Sciatic nerve (tissue), 2 donors: Measurements from ENCODE around the gene RNLS. TPM values are rescaled to one million over a fixed set of nuclear protein-coding genes. Genes with fewer than 3 reads are reported as not detected.
A peak's percentile ranks its signal among the peaks of the same experiment; 100 is the strongest.

Source experiments
- ATAC-seq: fragments of 200-7000 bp; cut with Tn5 transposase; one replicate; pipeline ENCODE4 v1.9.1; 2020; ENCODE audit warnings: mild to moderate bottlenecking, moderate library complexity
- DNase-seq: peaks from one replicate; pipeline ENCODE4 v3.0.0-alpha.2; 2020; ENCODE audit warnings: low spot score
- intact Hi-C: fragments of 100-400 bp; cut with DNase I; formaldehyde crosslinking; loops from one replicate; pipeline ENCODE4 v1.14.2; 2022
- total RNA-seq: library from RNA; stranded (reverse); fragmentation: NEBNext Ultra II Directional; extraction: Animal tissue kit (Norgen Biotek cat#: 25700); gene quantifications from one replicate; pipeline ENCODE4 v1.2.1, GENCODE V29; 2021
- donor health status: DM: no; HTN: no; CAD: no.
- donor health status: DM: no; HTN: no; CAD: no.

The RNLS gene
- total RNA-seq, 1 donor from 2014 or later: 5.5 TPM

- ATAC-seq (no peak), DNase-seq (no peak)
- intact Hi-C loops: no loop called here
Measured at GRCh38 chr10:88555190-88555908, 27.8 kb downstream of the RNLS start.

GRCh38 chr10:88553116-88553752 lies 29.9 kb downstream of the RNLS start:
- intact Hi-C loops: no loop called here
- DNase-seq: no peak
- ATAC-seq: peak; percentile 94

GRCh38 chr10:88551246-88551645 lies 31.9 kb downstream of the RNLS start:
- intact Hi-C loops: no loop called here
- DNase-seq: no peak
- no peak for ATAC-seq

GRCh38 chr10:88546497-88546896 lies 36.6 kb downstream of the RNLS start:
- peak; percentile 62 for ATAC-seq
- intact Hi-C loops: loop anchor here (5.0 kb wide), 1 partner anchor 694 kb away; no protein-coding TSS in a partner anchor

GRCh38 chr10:88545359-88545758 lies 37.8 kb downstream of the RNLS start:
- intact Hi-C loops: loop anchor here (5.0 kb wide), 1 partner anchor 693 kb away; no protein-coding TSS in a partner anchor
- no peak for DNase-seq
- ATAC-seq: no peak

More at GRCh38 chr10:88546497-88546896, 36.6 kb downstream of the RNLS start:
- DNase-seq: no peak

GRCh38 chr10:88544140-88544870 lies 38.8 kb downstream of the RNLS start:
- DNase-seq (no peak), ATAC-seq (no peak)
- intact Hi-C loops: no loop called here

- ATAC-seq (no peak), DNase-seq (no peak)
- intact Hi-C loops: no loop called here
Measured at GRCh38 chr10:88542522-88542921, 40.6 kb downstream of the RNLS start.

GRCh38 chr10:88541116-88541626 lies 41.9 kb downstream of the RNLS start:
- intact Hi-C loops: no loop called here
- ATAC-seq: peak; percentile 91
- DNase-seq: no peak

DNA sequence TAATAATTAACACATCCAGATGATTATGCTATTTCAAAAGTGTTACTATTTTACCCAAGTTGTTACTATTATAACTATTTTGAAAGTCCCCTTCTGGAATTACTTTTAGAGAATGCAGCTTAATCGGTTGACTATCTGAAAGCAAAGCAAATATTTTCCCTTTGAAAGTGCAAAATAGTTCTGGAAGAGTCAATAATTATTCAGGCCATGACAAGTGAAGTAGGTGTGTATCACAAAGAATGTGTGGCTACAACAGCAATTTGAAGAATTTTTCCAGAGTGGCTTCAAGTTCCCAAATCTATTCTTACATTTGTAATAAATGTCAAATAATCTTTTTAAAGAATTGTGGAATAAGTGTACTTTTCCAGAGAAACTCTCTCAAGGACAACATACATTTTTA lies 42.8 kb downstream of the RNLS start:
- DNase-seq (no peak), ATAC-seq (no peak)
- intact Hi-C loops: no loop called here

- ATAC-seq: peak; percentile 86
- no peak for DNase-seq
- intact Hi-C loops: no loop called here
Measured at GRCh38 chr10:88538048-88538447, 45.1 kb downstream of the RNLS start.

DNA sequence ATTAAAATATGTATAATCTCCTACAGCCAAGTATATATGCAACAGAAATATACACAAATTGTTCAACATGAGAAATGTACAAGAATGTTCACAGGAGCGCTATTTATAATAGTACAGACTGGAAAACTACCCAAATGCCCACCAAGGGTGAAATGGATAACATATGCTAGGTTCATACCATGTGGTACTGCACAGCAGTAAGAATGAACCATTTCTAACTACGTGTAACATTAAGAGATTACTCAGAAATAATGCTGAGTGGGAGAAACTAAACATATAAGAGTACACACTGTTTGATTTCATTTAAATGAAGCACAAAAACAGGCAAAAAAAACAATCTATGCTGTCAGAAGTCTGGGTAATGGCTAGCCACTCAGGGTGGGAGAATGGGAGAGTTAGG lies 45.8 kb downstream of the RNLS start:
- no peak for ATAC-seq
- no peak for DNase-seq
- intact Hi-C loops: no loop called here

DNA sequence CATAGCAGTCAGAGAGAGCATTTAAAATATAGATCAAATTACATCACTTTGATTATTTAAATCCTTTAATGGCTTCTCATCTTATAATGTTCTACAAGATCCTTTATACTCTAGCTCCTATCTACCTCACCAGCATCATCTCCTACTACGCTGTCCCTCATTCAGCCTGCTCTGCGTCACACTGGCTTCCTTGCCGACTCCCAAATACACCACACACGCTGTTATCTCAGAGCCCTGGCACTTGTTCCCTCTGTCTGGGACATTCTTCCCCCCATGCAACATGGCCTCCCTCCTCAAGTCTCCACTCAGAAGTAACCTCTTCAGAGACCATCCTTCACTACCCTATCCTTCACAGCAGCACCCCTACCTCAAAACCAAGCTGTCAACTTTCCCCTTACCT lies 46.7 kb downstream of the RNLS start:
- DNase-seq (no peak), ATAC-seq (no peak)
- intact Hi-C loops: no loop called here

DNA sequence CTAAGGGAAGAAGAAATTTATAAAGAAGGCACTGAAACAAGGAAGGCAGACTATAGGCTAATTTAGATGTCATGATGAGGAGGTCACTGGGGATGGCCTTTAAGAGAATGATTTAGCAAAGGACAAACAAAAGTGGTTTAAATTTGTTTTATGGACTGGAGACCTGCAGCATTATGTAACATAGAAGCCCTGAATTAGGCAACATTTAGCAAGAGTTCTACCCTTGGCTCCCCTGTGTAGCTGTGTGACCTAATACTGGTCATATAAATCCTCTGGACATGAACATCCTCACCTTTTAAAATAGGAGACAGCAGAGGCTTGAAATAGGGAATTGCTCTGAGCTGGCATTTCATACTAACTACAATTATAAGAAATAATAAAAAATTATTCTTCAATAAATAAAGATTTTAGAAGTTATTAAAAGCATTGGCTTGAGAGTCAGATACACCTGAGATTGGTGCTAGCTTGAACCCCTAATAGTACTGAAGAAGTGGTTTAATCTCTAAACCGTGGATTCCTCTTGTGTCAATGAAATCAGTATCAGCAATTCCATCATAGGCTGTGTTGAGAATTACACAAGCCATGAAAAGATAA lies 48.9 kb downstream of the RNLS start:
- no peak for DNase-seq
- intact Hi-C loops: no loop called here
- ATAC-seq: no peak

- ATAC-seq: no peak
- intact Hi-C loops: no loop called here
- DNase-seq: no peak
Measured at GRCh38 chr10:88531392-88532052, 51.6 kb downstream of the RNLS start.

DNA sequence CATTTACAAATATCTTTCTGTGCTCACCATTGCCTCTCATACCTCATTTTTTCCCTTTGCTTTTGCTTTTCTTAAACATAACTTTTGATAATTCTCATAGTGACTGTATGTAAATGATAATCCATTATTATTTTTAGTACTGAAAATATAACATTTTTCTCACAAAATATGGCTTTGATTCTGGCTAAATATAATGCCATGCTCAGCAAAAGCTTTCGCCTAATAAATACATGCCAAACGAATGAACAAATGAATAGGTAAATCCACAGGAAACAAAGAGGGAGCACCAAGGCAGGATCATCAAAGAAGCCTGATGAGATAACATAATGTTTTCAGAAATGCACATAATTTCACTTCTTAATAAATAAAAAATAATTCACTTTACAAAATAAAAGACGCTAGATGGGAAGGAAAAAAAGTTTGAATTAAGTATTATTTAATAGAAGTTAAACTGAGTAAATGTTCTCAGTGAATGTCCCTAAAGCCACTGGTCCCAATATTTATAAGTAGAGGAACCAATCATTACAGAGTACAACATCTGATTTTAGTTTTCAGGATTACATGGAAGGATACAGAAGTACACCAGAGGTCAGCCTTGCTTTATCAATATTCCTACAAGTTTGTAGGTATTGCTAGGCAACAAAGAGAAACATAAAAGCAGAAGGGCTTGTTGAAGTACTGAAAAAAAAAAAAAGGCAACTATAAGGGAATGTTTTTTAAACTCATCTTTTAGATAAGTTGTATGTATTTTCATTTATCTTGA lies 52.3 kb downstream of the RNLS start:
- intact Hi-C loops: no loop called here

GRCh38 chr10:88530093-88530492 lies 53.0 kb downstream of the RNLS start:
- intact Hi-C loops: no loop called here
- DNase-seq (no peak), ATAC-seq (no peak)

More for the DNA sequence above, 52.3 kb downstream of the RNLS start:
- ATAC-seq (no peak), DNase-seq (no peak)

DNA sequence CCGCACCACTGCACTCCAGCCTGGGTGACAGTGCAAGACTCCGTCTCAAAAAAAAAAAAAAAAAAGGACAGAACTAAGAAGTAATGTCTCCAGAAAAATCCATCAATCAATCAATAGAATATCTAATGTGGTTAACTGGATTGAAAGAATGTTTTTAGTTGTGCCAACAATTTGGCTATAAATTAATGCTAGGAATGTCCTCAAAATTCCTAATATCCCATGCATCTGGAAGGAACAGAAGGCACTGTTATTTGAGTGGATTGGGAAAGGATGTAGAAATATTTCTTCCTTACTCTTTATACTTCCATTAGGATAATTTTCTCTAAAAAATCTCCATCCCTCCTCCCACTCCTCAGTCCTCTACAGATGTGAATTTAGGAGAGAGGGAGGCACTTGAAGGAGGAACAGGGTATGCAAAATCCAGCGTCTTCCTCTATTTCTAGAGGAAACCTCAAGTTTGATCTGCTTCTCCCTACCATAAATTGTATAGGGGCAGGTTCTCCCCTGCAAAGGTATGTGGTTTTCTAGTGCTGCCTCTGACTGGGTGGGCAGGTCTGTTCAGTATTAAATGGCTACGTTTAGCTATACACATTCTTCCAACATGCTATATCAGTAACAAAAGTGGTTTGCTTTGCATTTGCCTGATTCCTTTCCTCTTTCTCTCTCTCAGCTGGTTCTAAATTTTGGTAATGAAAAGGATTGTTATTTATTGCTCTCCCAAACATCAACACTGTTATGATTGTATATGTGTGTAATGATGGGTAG lies 54.1 kb downstream of the RNLS start:
- intact Hi-C loops: no loop called here

GRCh38 chr10:88528201-88528600 lies 54.9 kb downstream of the RNLS start:
- intact Hi-C loops: no loop called here
- no peak for ATAC-seq

More for the DNA sequence above, 54.1 kb downstream of the RNLS start:
- DNase-seq: no peak
- ATAC-seq: no peak

More at GRCh38 chr10:88528201-88528600, 54.9 kb downstream of the RNLS start:
- no peak for DNase-seq
